Liver (tissue), 3 donors: ENCODE measurements around the gene TRPC4.

Experiments used
- ATF3 ChIP-seq: IDR thresholded peaks from 2 replicates; pipeline ENCODE4 v1.6.1; 2016; ENCODE audit warnings: antibody characterized with exemption
- FOXA2 ChIP-seq: IDR thresholded peaks from 2 replicates; pipeline ENCODE4 v1.6.1; 2016; ENCODE audit warnings: antibody characterized with exemption
- GABPA ChIP-seq, 2 donors: IDR thresholded peaks in 1 of 2; conservative IDR thresholded peaks in 1 of 2; 2 replicates each; pipeline ENCODE4 v1.6.1; 2016; ENCODE audit warnings: antibody characterized with exemption in 2 of 2, mild to moderate bottlenecking in 1 of 2, moderate library complexity in 1 of 2
- RAD21 ChIP-seq, 2 donors: IDR thresholded peaks; 2 replicates each; pipeline ENCODE4 v1.6.1; 2016; ENCODE audit warnings: antibody characterized with exemption in 2 of 2, mild to moderate bottlenecking in 2 of 2
- REST ChIP-seq: IDR thresholded peaks from 2 replicates; pipeline ENCODE4 v1.6.1; 2016; ENCODE audit warnings: antibody characterized with exemption, mild to moderate bottlenecking
- RXRA ChIP-seq, 2 donors: IDR thresholded peaks; 2 replicates each; pipeline ENCODE4 v1.6.1; 2017 to 2018; ENCODE audit warnings: antibody characterized with exemption in 2 of 2, mild to moderate bottlenecking in 1 of 2
- SP1 ChIP-seq: IDR thresholded peaks from 2 replicates; pipeline ENCODE4 v1.6.1; 2018; ENCODE audit warnings: antibody characterized with exemption, mild to moderate bottlenecking
- TAF1 ChIP-seq: conservative IDR thresholded peaks from 2 replicates; pipeline ENCODE4 v1.6.1; 2016; ENCODE audit warnings: antibody characterized with exemption, mild to moderate bottlenecking
- YY1 ChIP-seq: IDR thresholded peaks from 2 replicates; pipeline ENCODE4 v1.6.1; 2016; ENCODE audit warnings: antibody characterized with exemption, mild to moderate bottlenecking
- TF ChIP-seq, protein P1 (sequence below): fragments of 150-350 bp; IDR thresholded peaks from 2 replicates; pipeline ENCODE4 v1.5.1; 2017; ENCODE audit warnings: improper control_type of control experiment, low read depth, low read length; ENCODE audit not compliant: missing input control
- TF ChIP-seq, protein P2 (sequence below): IDR thresholded peaks from 2 replicates; pipeline ENCODE4 v1.6.1; 2016; ENCODE audit warnings: antibody characterized with exemption
- donor health status: healthy.
- donor health status: healthy.

GRCh38 chr13:37791699-37792098 lies 77.9 kb downstream of the TRPC4 start:
- TF ChIP-seq, protein P1, sequence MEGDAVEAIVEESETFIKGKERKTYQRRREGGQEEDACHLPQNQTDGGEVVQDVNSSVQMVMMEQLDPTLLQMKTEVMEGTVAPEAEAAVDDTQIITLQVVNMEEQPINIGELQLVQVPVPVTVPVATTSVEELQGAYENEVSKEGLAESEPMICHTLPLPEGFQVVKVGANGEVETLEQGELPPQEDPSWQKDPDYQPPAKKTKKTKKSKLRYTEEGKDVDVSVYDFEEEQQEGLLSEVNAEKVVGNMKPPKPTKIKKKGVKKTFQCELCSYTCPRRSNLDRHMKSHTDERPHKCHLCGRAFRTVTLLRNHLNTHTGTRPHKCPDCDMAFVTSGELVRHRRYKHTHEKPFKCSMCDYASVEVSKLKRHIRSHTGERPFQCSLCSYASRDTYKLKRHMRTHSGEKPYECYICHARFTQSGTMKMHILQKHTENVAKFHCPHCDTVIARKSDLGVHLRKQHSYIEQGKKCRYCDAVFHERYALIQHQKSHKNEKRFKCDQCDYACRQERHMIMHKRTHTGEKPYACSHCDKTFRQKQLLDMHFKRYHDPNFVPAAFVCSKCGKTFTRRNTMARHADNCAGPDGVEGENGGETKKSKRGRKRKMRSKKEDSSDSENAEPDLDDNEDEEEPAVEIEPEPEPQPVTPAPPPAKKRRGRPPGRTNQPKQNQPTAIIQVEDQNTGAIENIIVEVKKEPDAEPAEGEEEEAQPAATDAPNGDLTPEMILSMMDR = no peak
- TF ChIP-seq ATF3 (no peak), SP1 (no peak), RAD21 (IDR thresholded peaks at IDR 0.05) (no peak), REST (no peak), GABPA (IDR thresholded peaks at IDR 0.05 in 1 of 2, conservative IDR thresholded peaks at IDR 0.05 in 1 of 2) (no peak), FOXA2 (no peak), TAF1 (no peak), YY1 (no peak), RXRA (IDR thresholded peaks at IDR 0.05) (no peak)
- TF ChIP-seq, protein P2, sequence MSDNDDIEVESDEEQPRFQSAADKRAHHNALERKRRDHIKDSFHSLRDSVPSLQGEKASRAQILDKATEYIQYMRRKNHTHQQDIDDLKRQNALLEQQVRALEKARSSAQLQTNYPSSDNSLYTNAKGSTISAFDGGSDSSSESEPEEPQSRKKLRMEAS = no peak
